Right lobe of liver (tissue), 6 donors: ENCODE data around the gene DUS3L. TPM values are rescaled to one million over a fixed set of nuclear protein-coding genes. Genes with fewer than 3 reads are reported as not detected.

Source experiments
- ATAC-seq, 4 donors: fragments of 200-7000 bp; cut with Tn5 transposase; one replicate each; pipeline ENCODE4 v1.9.1; 2020; ENCODE audit warnings: mild to moderate bottlenecking in 4 of 4, moderate library complexity in 4 of 4
- DNase-seq, 3 donors: peaks; one replicate each; pipeline ENCODE4 v3.0.0-alpha.2; 2020
- H3K27ac ChIP-seq, 3 donors: fragments of 200-600 bp; one replicate each; pipeline ENCODE4 v1.8.0; 2022
- H3K27me3 ChIP-seq, 2 donors: fragments of 200-600 bp; one replicate each; pipeline ENCODE4 v1.8.0; 2022
- H3K36me3 ChIP-seq, 4 donors: fragments of 200-600 bp; sonication (generic) in 1 of 4; one replicate each; pipeline versions ENCODE4 v1.5.1 to v1.8.0; 2017 to 2022; ENCODE audit warnings: control low read depth in 1 of 4
- H3K4me1 ChIP-seq, 4 donors: fragments of 200-600 bp; sonication (generic) in 1 of 4; one replicate each; pipeline versions ENCODE4 v1.5.1 to v1.8.0; 2017 to 2022; ENCODE audit warnings: control low read depth in 1 of 4
- H3K4me3 ChIP-seq, 3 donors: fragments of 200-600 bp; one replicate each; pipeline ENCODE4 v1.8.0; 2022
- H3K9me3 ChIP-seq, 4 donors: fragments of 200-600 bp; sonication (generic) in 1 of 4; one replicate each; pipeline versions ENCODE4 v1.5.1 to v1.8.0; 2017 to 2022; ENCODE audit warnings: control low read depth in 1 of 4
- CTCF ChIP-seq, 4 donors: fragments of 200-600 bp in 3 of 4; fragments of 450-650 bp in 1 of 4; IDR thresholded peaks; one replicate each; pipeline versions ENCODE4 v1.5.1 to v1.8.0; 2016 to 2022; ENCODE audit warnings: antibody characterized with exemption in 4 of 4, mild to moderate bottlenecking in 2 of 4
- POLR2A ChIP-seq: fragments of 450-650 bp; IDR thresholded peaks from one replicate; pipeline ENCODE4 v1.6.1; 2017; ENCODE audit warnings: antibody characterized with exemption, mild to moderate bottlenecking
- WGBS: methylation state at CpG from one replicate; pipeline ENCODE4 v1.1.6; 2018; ENCODE audit warnings: low coverage, low lambda C conversion rate; ENCODE audit not compliant: insufficient coverage; ENCODE audit errors: missing lambda C conversion rate; 5-methylcytosine and 5-hydroxymethylcytosine counted together
- intact Hi-C, 2 donors: fragments of 100-400 bp; cut with DNase I; formaldehyde crosslinking; loops; one replicate each; pipeline versions ENCODE4 v1.11.2 to v1.14.1; 2022
- total RNA-seq, 6 experiments: library from RNA; depleted of rRNA in 2 of 6; stranded (reverse); fragments of >200 nt in 2 of 6; fragmentation: NEBNext Ultra II Directional in 3 of 6; extraction: Animal tissue kit (Norgen Biotek cat#: 25700) in 3 of 6; gene quantifications; one replicate each; pipeline versions ENCODE4 v1.1.0 to v1.2.4, GENCODE V29; 2016 to 2023
- donor health status: DM: no; HTN: yes; CAD: no.
- donor health status: DM: no; HTN: no; CAD: no.
- donor health status: DM: no; HTN: no; CAD: no.
- donor health status: DM: no; HTN: yes; CAD: no.
- donor health status: DM: no; HTN: yes; CAD: no.

Gene DUS3L
- total RNA-seq, 6 experiments from 2014 or later = 14.7 to 28.6 (median 20.5) TPM

GRCh38 chr19:5774921-5775320 lies 16.0 kb downstream of the DUS3L start:
- H3K4me1 ChIP-seq = no peaks in the 10 kb centered on the region
- intact Hi-C loops = no loop called here

GRCh38 chr19:5773276-5773675 lies 17.7 kb downstream of the DUS3L start:
- TF ChIP-seq CTCF (IDR thresholded peaks at IDR 0.05) (no peak), POLR2A (no peak)
- H3K9me3 ChIP-seq = no peaks in the 10 kb centered on the region
- no peaks in the 10 kb centered on the region for H3K36me3 ChIP-seq
- DNase-seq = no peak
- H3K4me3 ChIP-seq = no peak overlapping the region
- no peak overlapping the region for H3K27ac ChIP-seq
- H3K27me3 ChIP-seq = no peaks in the 10 kb centered on the region
- intact Hi-C loops = no loop called here
- no peaks in the 10 kb centered on the region for H3K4me1 ChIP-seq
- no CpG with 5 or more reads among the region's 5 CpGs for WGBS
- ATAC-seq = no peak

More at GRCh38 chr19:5774921-5775320, 16.0 kb downstream of the DUS3L start:
- TF ChIP-seq POLR2A (no peak), CTCF (IDR thresholded peaks at IDR 0.05) (no peak)
- ATAC-seq (no peak), DNase-seq (no peak)
- Histone ChIP-seq H3K36me3 (no peaks in the 10 kb centered on the region), H3K27me3 (no peaks in the 10 kb centered on the region), H3K27ac (no peak overlapping the region), H3K9me3 (no peaks in the 10 kb centered on the region), H3K4me3 (no peak overlapping the region)
- WGBS = 79% methylated on average over 8 of the region's 8 CpGs

GRCh38 chr19:5772416-5772815 lies 18.5 kb downstream of the DUS3L start:
- Histone ChIP-seq H3K27me3 (no peaks in the 10 kb centered on the region), H3K9me3 (no peaks in the 10 kb centered on the region), H3K4me3 (no peak overlapping the region), H3K36me3 (no peaks in the 10 kb centered on the region), H3K4me1 (no peaks in the 10 kb centered on the region), H3K27ac (no peak overlapping the region)
- ATAC-seq (no peak), DNase-seq (no peak)
- TF ChIP-seq POLR2A (no peak), CTCF (IDR thresholded peaks at IDR 0.05) (no peak)
- WGBS = 90% methylated on average over 7 of the region's 19 CpGs
- intact Hi-C loops = no loop called here

GRCh38 chr19:5767949-5768348 lies 23.0 kb downstream of the DUS3L start:
- Histone ChIP-seq H3K4me3 (no peak overlapping the region), H3K27me3 (no peaks in the 10 kb centered on the region), H3K27ac (no peak overlapping the region), H3K9me3 (no peaks in the 10 kb centered on the region), H3K36me3 (no peaks in the 10 kb centered on the region), H3K4me1 (no peaks in the 10 kb centered on the region)
- ATAC-seq (no peak), DNase-seq (no peak)
- 90% methylated on average over 9 of the region's 10 CpGs for WGBS
- intact Hi-C loops = no loop called here
- TF ChIP-seq POLR2A (no peak), CTCF (IDR thresholded peaks at IDR 0.05) (no peak)

GRCh38 chr19:5765220-5765619 lies 25.7 kb downstream of the DUS3L start:
- intact Hi-C loops = no loop called here
- H3K4me1 ChIP-seq = no peaks in the 10 kb centered on the region
- H3K4me3 ChIP-seq = no peak overlapping the region
- H3K36me3 ChIP-seq = no peaks in the 10 kb centered on the region
- 77% methylated on average over 1 of the region's 3 CpGs for WGBS
- no peak for TF ChIP-seq CTCF (IDR thresholded peaks at IDR 0.05)
- TF ChIP-seq POLR2A = no peak
- H3K9me3 ChIP-seq = no peaks in the 10 kb centered on the region
- no peaks in the 10 kb centered on the region for H3K27me3 ChIP-seq
- H3K27ac ChIP-seq = no peak overlapping the region
- no peak for DNase-seq
- ATAC-seq = no peak
